ENCODE measurements around the gene FAM53B. TPM values are rescaled to one million over a fixed set of nuclear protein-coding genes. Genes with fewer than 3 reads are reported as not detected.

Gene FAM53B
- total RNA-seq, 1 experiment from 2014 or later = 18.3 TPM

DNA sequence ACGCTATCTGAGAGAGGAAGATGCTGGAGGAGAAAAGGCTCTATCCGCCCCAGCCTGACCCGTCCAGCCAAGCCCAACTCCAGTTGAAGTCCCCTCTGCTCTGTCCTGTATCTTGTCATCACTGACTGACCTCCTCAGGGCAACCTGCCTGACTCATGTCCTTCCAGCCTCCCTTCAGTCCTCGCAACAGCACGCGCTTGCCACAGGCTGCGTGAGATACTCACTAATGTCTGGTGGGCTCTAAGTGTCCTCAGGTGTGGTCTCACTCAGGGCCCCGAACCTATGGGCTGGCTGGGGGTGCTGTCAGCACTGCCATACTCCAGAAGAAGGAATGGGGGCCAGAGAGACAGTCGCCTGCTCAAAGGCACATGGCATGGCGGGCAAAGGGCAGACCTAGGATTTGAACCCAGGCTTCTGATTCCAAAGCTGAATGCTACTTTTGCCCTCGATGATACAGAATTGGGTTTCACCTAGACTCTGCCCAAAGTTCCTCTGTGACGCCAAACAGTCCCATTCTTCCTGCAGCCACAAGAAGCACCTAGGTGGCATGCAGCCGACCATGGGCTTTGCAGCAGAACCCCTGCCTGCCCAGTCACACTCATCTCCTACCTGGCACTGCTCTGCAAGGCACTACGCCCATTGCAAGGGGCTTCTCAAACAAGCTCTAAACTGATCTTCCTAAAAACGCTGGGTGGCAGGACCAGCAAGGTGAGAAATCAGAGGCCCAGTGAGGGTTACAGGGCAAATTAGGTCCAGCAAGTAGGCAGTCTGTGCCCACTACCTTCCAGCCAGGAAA is 8.5 kb downstream of the FAM53B start:
- Histone ChIP-seq H3K36me3 (ENCODE audit: insufficient read depth, low read length, poor library complexity, severe bottlenecking) (no peaks in the 10 kb centered on the region), H3K4me1 (ENCODE audit: insufficient read depth, low read length, poor library complexity, severe bottlenecking) (peaks cover 8% of the 10 kb centered on the region), H3K27ac (ENCODE audit: low read depth, low read length, poor library complexity, severe bottlenecking) (no peak overlapping the region), H3K9me3 (ENCODE audit: low read depth, low read length, poor library complexity, severe bottlenecking) (no peaks in the 10 kb centered on the region), H3K27me3 (replicated peaks; ENCODE audit: insufficient read depth, low read depth, low read length, poor library complexity) (no peaks in the 10 kb centered on the region), H3K4me3 (ENCODE audit: low read depth, low read length, poor library complexity, severe bottlenecking) (no peak overlapping the region)
- intact Hi-C loops (cut with micrococcal nuclease; ENCODE audit: unreplicated experiment) = no loop called here
- POLR2A ChIA-PET (ENCODE audit: low non-redundant PET) = no interaction called here
- TF ChIP-seq, protein P1, sequence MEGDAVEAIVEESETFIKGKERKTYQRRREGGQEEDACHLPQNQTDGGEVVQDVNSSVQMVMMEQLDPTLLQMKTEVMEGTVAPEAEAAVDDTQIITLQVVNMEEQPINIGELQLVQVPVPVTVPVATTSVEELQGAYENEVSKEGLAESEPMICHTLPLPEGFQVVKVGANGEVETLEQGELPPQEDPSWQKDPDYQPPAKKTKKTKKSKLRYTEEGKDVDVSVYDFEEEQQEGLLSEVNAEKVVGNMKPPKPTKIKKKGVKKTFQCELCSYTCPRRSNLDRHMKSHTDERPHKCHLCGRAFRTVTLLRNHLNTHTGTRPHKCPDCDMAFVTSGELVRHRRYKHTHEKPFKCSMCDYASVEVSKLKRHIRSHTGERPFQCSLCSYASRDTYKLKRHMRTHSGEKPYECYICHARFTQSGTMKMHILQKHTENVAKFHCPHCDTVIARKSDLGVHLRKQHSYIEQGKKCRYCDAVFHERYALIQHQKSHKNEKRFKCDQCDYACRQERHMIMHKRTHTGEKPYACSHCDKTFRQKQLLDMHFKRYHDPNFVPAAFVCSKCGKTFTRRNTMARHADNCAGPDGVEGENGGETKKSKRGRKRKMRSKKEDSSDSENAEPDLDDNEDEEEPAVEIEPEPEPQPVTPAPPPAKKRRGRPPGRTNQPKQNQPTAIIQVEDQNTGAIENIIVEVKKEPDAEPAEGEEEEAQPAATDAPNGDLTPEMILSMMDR (conservative IDR thresholded peaks at IDR 0.05; ENCODE audit: low read depth, low read length) = no peak
- no peak for TF ChIP-seq EZH2 (IDR thresholded peaks at IDR 0.05; ENCODE audit: borderline replicate concordance, low read depth, low read length, poor library complexity, severe bottlenecking)
- CTCF ChIA-PET = no interaction called here
- no peak for DNase-seq (ENCODE audit: low spot score)
- no TSS peak for BruUV-seq (replicated peaks)

DNA sequence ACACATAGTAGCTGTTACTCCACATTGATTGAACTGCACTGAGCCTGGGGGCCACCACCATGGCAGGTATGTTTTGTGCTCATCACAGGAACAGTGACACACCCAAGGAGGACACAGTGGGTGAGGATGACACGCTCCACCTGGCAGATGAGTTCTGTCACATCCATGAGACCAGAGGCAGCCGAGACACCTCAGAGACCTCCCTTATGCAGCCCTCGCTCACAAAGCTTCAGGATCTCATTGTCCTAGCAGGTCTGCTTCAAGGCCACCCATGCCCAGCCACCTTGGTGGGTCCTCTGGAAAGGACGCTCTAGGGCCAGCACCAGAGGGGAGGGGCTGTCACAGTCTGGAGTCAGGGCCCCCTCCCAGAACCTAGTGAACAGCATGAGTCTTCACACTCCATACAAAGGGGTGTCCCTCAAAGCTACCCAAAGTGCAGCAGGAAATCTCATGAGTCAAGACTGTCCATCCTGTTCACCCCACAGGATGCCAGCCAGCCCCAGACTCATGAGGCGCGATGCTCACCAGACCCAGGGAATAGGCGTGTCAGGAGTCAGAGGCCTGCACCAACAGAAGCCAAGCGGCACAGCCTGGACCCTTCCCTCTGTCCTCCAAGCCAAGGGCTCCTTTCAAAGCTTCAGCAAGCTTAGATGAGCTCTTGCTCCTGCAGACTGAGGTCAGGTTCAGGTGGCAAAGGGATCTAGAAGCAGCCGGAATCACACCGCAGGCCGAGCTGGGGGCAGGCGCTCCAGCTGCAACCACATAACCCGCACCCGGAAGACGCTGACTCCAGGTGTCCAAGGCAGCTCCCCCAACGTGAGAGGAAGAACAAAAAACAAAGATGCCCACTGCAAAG is 9.6 kb downstream of the FAM53B start:
- no peaks in the 10 kb centered on the region for H3K4me1 ChIP-seq (ENCODE audit: insufficient read depth, low read length, poor library complexity, severe bottlenecking)
- intact Hi-C loops (cut with micrococcal nuclease; ENCODE audit: unreplicated experiment) = no loop called here
- no peak overlapping the region for H3K27ac ChIP-seq (ENCODE audit: low read depth, low read length, poor library complexity, severe bottlenecking)
- no peaks in the 10 kb centered on the region for H3K9me3 ChIP-seq (ENCODE audit: low read depth, low read length, poor library complexity, severe bottlenecking)
- POLR2A ChIA-PET (ENCODE audit: low non-redundant PET) = no interaction called here
- TF ChIP-seq, protein P1 (conservative IDR thresholded peaks at IDR 0.05; ENCODE audit: low read depth, low read length) = no peak
- TF ChIP-seq EZH2 (IDR thresholded peaks at IDR 0.05; ENCODE audit: borderline replicate concordance, low read depth, low read length, poor library complexity, severe bottlenecking) = no peak
- no TSS peak for BruUV-seq (replicated peaks)
- H3K36me3 ChIP-seq (ENCODE audit: insufficient read depth, low read length, poor library complexity, severe bottlenecking) = no peaks in the 10 kb centered on the region
- no peak for DNase-seq (ENCODE audit: low spot score)
- H3K27me3 ChIP-seq (replicated peaks; ENCODE audit: insufficient read depth, low read depth, low read length, poor library complexity) = no peaks in the 10 kb centered on the region
- CTCF ChIA-PET = no interaction called here
- no peak overlapping the region for H3K4me3 ChIP-seq (ENCODE audit: low read depth, low read length, poor library complexity, severe bottlenecking)

DNA sequence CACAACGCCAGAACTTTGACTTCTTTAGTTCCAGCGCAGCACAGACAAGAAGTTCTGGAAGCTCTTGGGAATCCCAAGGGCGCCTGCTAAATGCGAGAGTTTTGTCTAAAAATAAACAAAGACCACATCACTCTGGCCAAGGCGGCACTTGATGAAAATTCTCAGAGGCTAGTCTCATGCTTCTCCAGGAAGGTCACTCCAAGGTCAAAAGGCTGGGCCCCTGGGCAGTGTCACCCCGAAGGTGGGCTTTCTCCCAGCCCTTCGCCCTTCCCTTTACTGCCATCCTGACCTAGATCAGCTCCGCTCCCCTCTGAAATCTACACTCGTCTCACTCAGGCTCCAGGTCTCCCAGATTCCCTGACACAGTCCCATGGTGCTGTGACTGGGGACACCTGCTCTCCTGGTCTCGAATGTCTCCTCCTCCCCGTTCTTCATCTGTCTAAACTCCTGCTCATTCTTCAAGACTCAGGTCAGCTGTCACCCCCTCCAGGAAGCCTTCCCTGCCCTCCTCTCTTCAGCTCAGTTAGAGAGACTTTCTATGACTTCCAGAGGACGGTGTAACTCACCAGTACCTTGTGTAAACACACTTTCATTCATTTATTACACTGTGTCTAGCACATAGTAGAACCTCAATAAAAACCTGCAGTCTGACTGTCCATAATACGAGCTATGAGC is 10.5 kb downstream of the FAM53B start:
- no peaks in the 10 kb centered on the region for H3K9me3 ChIP-seq (ENCODE audit: low read depth, low read length, poor library complexity, severe bottlenecking)
- intact Hi-C loops (cut with micrococcal nuclease; ENCODE audit: unreplicated experiment) = no loop called here
- CTCF ChIA-PET = no interaction called here
- no peaks in the 10 kb centered on the region for H3K27me3 ChIP-seq (replicated peaks; ENCODE audit: insufficient read depth, low read depth, low read length, poor library complexity)
- no peaks in the 10 kb centered on the region for H3K36me3 ChIP-seq (ENCODE audit: insufficient read depth, low read length, poor library complexity, severe bottlenecking)
- POLR2A ChIA-PET (ENCODE audit: low non-redundant PET) = interaction anchor here (0.7 kb wide), 1 partner anchor 185 kb away, joined by 4 read pairs; no protein-coding TSS in a partner anchor
- no TSS peak for BruUV-seq (replicated peaks)
- H3K4me3 ChIP-seq (ENCODE audit: low read depth, low read length, poor library complexity, severe bottlenecking) = no peak overlapping the region
- TF ChIP-seq, protein P1 (conservative IDR thresholded peaks at IDR 0.05; ENCODE audit: low read depth, low read length) = no peak
- TF ChIP-seq EZH2 (IDR thresholded peaks at IDR 0.05; ENCODE audit: borderline replicate concordance, low read depth, low read length, poor library complexity, severe bottlenecking) = no peak
- no peak for DNase-seq (ENCODE audit: low spot score)
- no peaks in the 10 kb centered on the region for H3K4me1 ChIP-seq (ENCODE audit: insufficient read depth, low read length, poor library complexity, severe bottlenecking)
- H3K27ac ChIP-seq (ENCODE audit: low read depth, low read length, poor library complexity, severe bottlenecking) = no peak overlapping the region

Data from A673 (cell line).